Lower lobe of right lung (tissue), 2 donors: Measurements from ENCODE around the gene MTCL1. TPM values are rescaled to one million over a fixed set of nuclear protein-coding genes. Genes with fewer than 3 reads are reported as not detected.

ENCODE experiments used
- ATAC-seq, 2 donors: fragments of 200-7000 bp; cut with Tn5 transposase; one replicate each; pipeline ENCODE4 v1.9.1; 2020 to 2022; ENCODE audit warnings: mild to moderate bottlenecking in 2 of 2, moderate library complexity in 2 of 2
- DNase-seq: peaks from one replicate; pipeline ENCODE4 v3.0.0-alpha.2; 2020
- H3K27ac ChIP-seq: fragments of 200-600 bp; one replicate; pipeline ENCODE4 v1.8.0; 2022
- H3K27me3 ChIP-seq: fragments of 200-600 bp; one replicate; pipeline ENCODE4 v1.8.0; 2022; ENCODE audit warnings: low read depth
- H3K36me3 ChIP-seq: fragments of 200-600 bp; one replicate; pipeline ENCODE4 v1.8.0; 2022; ENCODE audit warnings: mild to moderate bottlenecking
- H3K4me1 ChIP-seq: fragments of 200-600 bp; one replicate; pipeline ENCODE4 v1.8.0; 2022
- H3K4me3 ChIP-seq: fragments of 200-600 bp; one replicate; pipeline ENCODE4 v1.8.0; 2022; ENCODE audit warnings: mild to moderate bottlenecking
- H3K9me3 ChIP-seq: fragments of 200-600 bp; one replicate; pipeline ENCODE4 v1.8.0; 2022
- intact Hi-C: fragments of 100-400 bp; cut with DNase I; formaldehyde crosslinking; loops from one replicate; pipeline ENCODE4 v1.11.0; 2022
- total RNA-seq: library from RNA; stranded (reverse); fragmentation: NEBNext Ultra II Directional; extraction: Animal tissue kit (Norgen Biotek cat#: 25700); gene quantifications from one replicate; pipeline ENCODE4 v1.2.1, GENCODE V29; 2021
- TF ChIP-seq, protein P1 (sequence below): fragments of 200-600 bp; IDR thresholded peaks from one replicate; pipeline ENCODE4 v1.8.0; 2022; ENCODE audit warnings: antibody characterized with exemption, mild to moderate bottlenecking
- donor health status: DM: no; HTN: yes; CAD: no; lungs with severe emphysema.

MTCL1 gene
- total RNA-seq, 1 donor from 2014 or later, result 7.9 TPM

DNA sequence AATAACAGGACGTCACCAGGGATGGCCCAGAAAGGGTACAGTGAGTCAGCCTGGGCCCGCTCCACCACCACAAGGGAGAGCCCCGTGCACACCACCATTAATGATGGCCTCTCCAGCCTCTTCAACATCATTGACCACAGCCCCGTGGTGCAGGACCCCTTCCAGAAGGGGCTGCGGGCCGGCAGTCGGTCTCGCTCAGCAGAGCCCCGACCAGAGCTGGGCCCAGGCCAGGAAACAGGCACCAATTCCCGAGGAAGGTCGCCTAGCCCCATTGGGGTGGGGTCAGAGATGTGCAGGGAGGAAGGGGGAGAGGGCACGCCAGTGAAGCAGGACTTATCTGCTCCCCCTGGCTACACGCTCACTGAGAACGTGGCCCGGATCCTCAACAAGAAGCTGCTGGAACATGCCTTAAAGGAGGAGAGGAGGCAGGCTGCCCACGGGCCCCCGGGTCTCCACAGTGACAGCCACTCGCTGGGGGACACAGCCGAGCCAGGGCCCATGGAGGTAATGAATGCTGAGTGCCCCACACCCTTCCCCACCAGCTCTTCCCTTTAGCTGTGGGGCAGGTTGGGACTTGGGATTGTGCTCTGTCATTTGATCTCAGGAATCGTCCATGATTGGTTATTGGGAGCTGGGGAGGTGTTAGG is 120.5 kb downstream of the MTCL1 start:
- no peaks in the 10 kb centered on the region for H3K36me3 ChIP-seq
- H3K27me3 ChIP-seq, result no peaks in the 10 kb centered on the region
- no peaks in the 10 kb centered on the region for H3K9me3 ChIP-seq
- intact Hi-C loops, result no loop called here
- no peak overlapping the region for H3K27ac ChIP-seq
- TF ChIP-seq, protein P1, sequence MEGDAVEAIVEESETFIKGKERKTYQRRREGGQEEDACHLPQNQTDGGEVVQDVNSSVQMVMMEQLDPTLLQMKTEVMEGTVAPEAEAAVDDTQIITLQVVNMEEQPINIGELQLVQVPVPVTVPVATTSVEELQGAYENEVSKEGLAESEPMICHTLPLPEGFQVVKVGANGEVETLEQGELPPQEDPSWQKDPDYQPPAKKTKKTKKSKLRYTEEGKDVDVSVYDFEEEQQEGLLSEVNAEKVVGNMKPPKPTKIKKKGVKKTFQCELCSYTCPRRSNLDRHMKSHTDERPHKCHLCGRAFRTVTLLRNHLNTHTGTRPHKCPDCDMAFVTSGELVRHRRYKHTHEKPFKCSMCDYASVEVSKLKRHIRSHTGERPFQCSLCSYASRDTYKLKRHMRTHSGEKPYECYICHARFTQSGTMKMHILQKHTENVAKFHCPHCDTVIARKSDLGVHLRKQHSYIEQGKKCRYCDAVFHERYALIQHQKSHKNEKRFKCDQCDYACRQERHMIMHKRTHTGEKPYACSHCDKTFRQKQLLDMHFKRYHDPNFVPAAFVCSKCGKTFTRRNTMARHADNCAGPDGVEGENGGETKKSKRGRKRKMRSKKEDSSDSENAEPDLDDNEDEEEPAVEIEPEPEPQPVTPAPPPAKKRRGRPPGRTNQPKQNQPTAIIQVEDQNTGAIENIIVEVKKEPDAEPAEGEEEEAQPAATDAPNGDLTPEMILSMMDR, result no peak
- ATAC-seq, result no peak
- DNase-seq, result no peak
- H3K4me1 ChIP-seq, result no peaks in the 10 kb centered on the region
- no peak overlapping the region for H3K4me3 ChIP-seq

DNA sequence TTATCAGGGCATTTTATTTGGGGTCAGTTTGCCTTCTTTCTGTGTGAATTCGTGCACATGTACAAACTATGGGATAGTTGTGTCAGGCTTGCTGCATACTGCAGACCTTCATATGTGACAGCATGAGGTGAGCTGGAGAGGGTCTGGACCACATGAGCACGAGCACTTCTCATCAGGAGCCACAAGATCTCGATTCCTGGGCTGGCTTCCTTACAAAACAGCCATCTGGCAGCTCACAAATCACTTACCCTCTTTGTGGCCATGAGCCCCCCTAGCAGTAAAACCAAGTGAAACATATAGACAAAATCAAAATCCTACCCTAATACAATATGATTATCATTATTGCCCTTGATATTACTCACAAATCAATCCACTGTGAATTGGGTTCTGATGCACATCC is 121.2 kb downstream of the MTCL1 start:
- H3K36me3 ChIP-seq, result no peaks in the 10 kb centered on the region
- ATAC-seq (no peak), DNase-seq (no peak)
- H3K27ac ChIP-seq, result no peak overlapping the region
- TF ChIP-seq, protein P1, result no peak
- no peaks in the 10 kb centered on the region for H3K9me3 ChIP-seq
- no peaks in the 10 kb centered on the region for H3K27me3 ChIP-seq
- intact Hi-C loops, result no loop called here
- H3K4me1 ChIP-seq, result no peaks in the 10 kb centered on the region
- H3K4me3 ChIP-seq, result no peak overlapping the region

DNA sequence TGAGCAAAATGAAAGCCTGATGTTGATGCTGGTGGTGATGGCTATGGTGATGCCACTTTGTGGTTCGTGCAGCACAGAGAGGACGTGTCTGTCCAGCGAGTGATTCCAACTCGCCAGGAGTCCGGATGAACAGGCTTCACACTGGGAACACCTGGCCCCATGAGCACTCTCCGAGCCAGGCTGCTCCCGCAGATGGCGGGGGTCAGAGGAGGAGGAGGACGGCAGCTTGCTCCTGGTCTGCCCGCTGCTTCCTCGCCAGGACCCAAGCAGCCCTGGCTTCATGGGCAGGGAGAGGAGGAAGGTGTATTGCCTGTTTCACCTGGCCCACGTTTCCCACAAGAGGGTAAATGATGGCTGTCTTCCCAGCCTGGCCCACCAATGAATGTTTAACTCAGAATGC is 121.6 kb downstream of the MTCL1 start:
- DNase-seq, result no peak
- Histone ChIP-seq H3K4me1 (no peaks in the 10 kb centered on the region), H3K27me3 (no peaks in the 10 kb centered on the region), H3K27ac (no peak overlapping the region), H3K4me3 (no peak overlapping the region), H3K36me3 (no peaks in the 10 kb centered on the region), H3K9me3 (no peaks in the 10 kb centered on the region)
- TF ChIP-seq, protein P1, result no peak
- intact Hi-C loops, result no loop called here
- no peak for ATAC-seq

DNA sequence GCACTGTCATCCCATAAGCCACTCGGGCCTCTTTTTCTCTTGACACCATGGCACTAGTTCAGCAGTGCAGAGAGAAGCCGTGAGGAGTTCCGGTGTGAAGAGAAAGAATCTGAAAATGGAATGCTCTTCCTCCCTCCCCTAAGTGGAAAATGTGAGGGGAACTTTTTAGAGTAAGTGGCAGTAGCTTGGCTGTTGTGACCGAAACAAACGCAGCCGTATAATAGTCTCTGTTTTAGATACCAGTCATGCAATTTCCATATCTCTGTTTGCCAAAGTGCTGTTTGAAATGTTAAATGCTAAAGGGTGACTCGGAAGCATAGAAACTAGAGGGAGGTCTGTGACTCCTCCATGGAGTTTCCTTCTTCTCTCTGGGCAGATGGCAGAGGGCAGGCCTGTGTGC is 122.9 kb downstream of the MTCL1 start:
- Histone ChIP-seq H3K27ac (peak overlapping the region; percentile 58), H3K4me1 (no peaks in the 10 kb centered on the region), H3K27me3 (no peaks in the 10 kb centered on the region), H3K36me3 (no peaks in the 10 kb centered on the region), H3K9me3 (no peaks in the 10 kb centered on the region), H3K4me3 (no peak overlapping the region)
- ATAC-seq (peak in 1 of 2 donors; percentile 37), DNase-seq (no peak)
- intact Hi-C loops, result no loop called here
- TF ChIP-seq, protein P1, result no peak

DNA sequence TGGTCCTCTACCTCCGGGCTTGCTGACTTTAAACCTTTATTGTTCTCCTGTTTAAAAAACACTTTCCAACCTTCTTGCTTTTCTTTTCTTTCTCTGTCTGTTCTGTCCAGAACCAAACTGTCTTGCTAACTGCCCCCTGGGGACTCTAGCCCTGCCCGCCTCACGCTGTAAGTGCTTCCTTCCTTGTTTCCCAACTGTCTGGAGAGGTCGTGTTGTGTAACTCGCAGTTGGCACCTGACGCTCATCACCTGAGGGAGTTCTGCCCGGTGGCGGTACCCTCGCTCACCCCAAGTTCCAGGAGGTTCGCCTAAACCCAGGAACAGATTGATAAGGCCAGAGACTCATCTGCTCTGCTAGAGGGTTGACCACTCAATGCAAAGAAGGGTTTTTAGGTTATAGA is 123.4 kb downstream of the MTCL1 start:
- H3K27ac ChIP-seq, result peak overlapping the region; percentile 58
- ATAC-seq, result peak; percentile 79 to 89
- no peak overlapping the region for H3K4me3 ChIP-seq
- intact Hi-C loops, result no loop called here
- peak; percentile 68 for DNase-seq
- TF ChIP-seq, protein P1, result no peak
- H3K9me3 ChIP-seq, result no peaks in the 10 kb centered on the region
- H3K4me1 ChIP-seq, result no peaks in the 10 kb centered on the region
- H3K27me3 ChIP-seq, result no peaks in the 10 kb centered on the region
- no peaks in the 10 kb centered on the region for H3K36me3 ChIP-seq
